HepG2 (cell line): ENCODE results near the gene TOR4A. TPM values are rescaled to one million over a fixed set of nuclear protein-coding genes. Genes with fewer than 3 reads are reported as not detected.
A peak's percentile ranks its signal among the peaks of the same experiment; 100 is the strongest.

Source experiments
- CBFB ChIP-seq: sonication (generic); formaldehyde crosslinking; IDR thresholded peaks from 2 replicates; pipeline ENCODE4 v1.4.0; 2020; ENCODE audit warnings: missing genetic modification reagents
- CEBPB ChIP-seq: IDR thresholded peaks from 2 replicates; pipeline ENCODE4 v1.6.1; 2011; ENCODE audit warnings: low read depth, low read length, improper control_type of control experiment, borderline replicate concordance
- MLX ChIP-seq: IDR thresholded peaks from 2 replicates; pipeline ENCODE4 v1.6.1; 2016
- MXD3 ChIP-seq: IDR thresholded peaks from 2 replicates; pipeline ENCODE4 v1.6.1; 2016; ENCODE audit warnings: mild to moderate bottlenecking, missing biosample characterization, missing genetic modification reagents
- MXD4 ChIP-seq: IDR thresholded peaks from 2 replicates; pipeline ENCODE4 v1.6.1; 2016; ENCODE audit warnings: mild to moderate bottlenecking, missing biosample characterization, missing genetic modification reagents
- RARG ChIP-seq: sonication (generic); formaldehyde crosslinking; IDR thresholded peaks from 2 replicates; pipeline ENCODE4 v1.4.0; 2020; ENCODE audit warnings: low read depth, mild to moderate bottlenecking, missing genetic modification reagents
- ZBTB33 ChIP-seq: sonication (generic); formaldehyde crosslinking; IDR thresholded peaks from 2 replicates; pipeline ENCODE4 v1.4.0; 2020; ENCODE audit warnings: missing genetic modification reagents
- ZNF160 ChIP-seq: sonication (generic); formaldehyde crosslinking; IDR thresholded peaks from 2 replicates; pipeline ENCODE4 v1.8.0; 2022; ENCODE audit warnings: mild to moderate bottlenecking, inconsistent platforms, missing genetic modification reagents
- ZNF20 ChIP-seq: sonication (generic); formaldehyde crosslinking; IDR thresholded peaks from 2 replicates; pipeline ENCODE4 v1.4.0; 2020; ENCODE audit warnings: mild to moderate bottlenecking, moderate library complexity, missing genetic modification reagents
- ZNF296 ChIP-seq: sonication (generic); formaldehyde crosslinking; conservative IDR thresholded peaks from 2 replicates; pipeline ENCODE4 v1.5.0; 2020; ENCODE audit warnings: mild to moderate bottlenecking, missing genetic modification reagents
- ZNF34 ChIP-seq: sonication (generic); formaldehyde crosslinking; IDR thresholded peaks from 2 replicates; pipeline ENCODE4 v1.4.0; 2020; ENCODE audit warnings: mild to moderate bottlenecking, missing genetic modification reagents, borderline replicate concordance
- ZNF354B ChIP-seq: sonication (generic); formaldehyde crosslinking; IDR thresholded peaks from 2 replicates; pipeline ENCODE4 v1.8.0; 2022; ENCODE audit warnings: mild to moderate bottlenecking, missing genetic modification reagents
- ZNF44 ChIP-seq: sonication (generic); formaldehyde crosslinking; IDR thresholded peaks from 2 replicates; pipeline ENCODE4 v1.5.1; 2020; ENCODE audit warnings: mild to moderate bottlenecking, missing genetic modification reagents
- ZNF550 ChIP-seq: sonication (generic); formaldehyde crosslinking; IDR thresholded peaks from 2 replicates; pipeline ENCODE4 v1.4.0; 2020; ENCODE audit warnings: mild to moderate bottlenecking, missing genetic modification reagents, borderline replicate concordance
- ZNF709 ChIP-seq: sonication (generic); formaldehyde crosslinking; IDR thresholded peaks from 2 replicates; pipeline ENCODE4 v1.5.0; 2020; ENCODE audit warnings: mild to moderate bottlenecking, missing genetic modification reagents
- ZNF766 ChIP-seq: sonication (generic); formaldehyde crosslinking; IDR thresholded peaks from 2 replicates; pipeline ENCODE4 v1.5.0; 2020; ENCODE audit warnings: missing genetic modification reagents, borderline replicate concordance
- polyA plus RNA-seq, 8 experiments: library from polyadenylated mRNA; depleted of rRNA in 3 of 8; stranded (reverse) in 7 of 8; unstranded in 1 of 8; fragments of >200 nt; fragmentation: Illumina TruSeq in 4 of 8; extraction: Trizol in 4 of 8; gene quantifications; 2 replicates each; pipeline versions ENCODE4 v1.2.1 to v1.2.3, GENCODE V29; 2011 to 2016; ENCODE audit warnings: low read depth in 4 of 8, missing spikeins in 1 of 8, mixed read lengths in 1 of 8; ENCODE audit not compliant: insufficient read depth in 1 of 8
- total RNA-seq, 5 experiments: library from RNA; depleted of rRNA; stranded (reverse); fragments of >200 nt; fragmentation: Illumina TruSeq; extraction: Trizol; gene quantifications; 2 replicates each; pipeline ENCODE4 v1.2.3, GENCODE V29; 2016; ENCODE audit warnings: low read depth in 1 of 5
- TF ChIP-seq, protein P1 (sequence below): sonication (generic); formaldehyde crosslinking; IDR thresholded peaks from 2 replicates; pipeline ENCODE4 v1.5.1; 2020; ENCODE audit warnings: mild to moderate bottlenecking, missing genetic modification reagents, moderate library complexity
- TF ChIP-seq, protein P2 (sequence below): sonication (generic); formaldehyde crosslinking; IDR thresholded peaks from 2 replicates; pipeline ENCODE4 v1.9.0; 2021; ENCODE audit warnings: missing genetic modification reagents, borderline replicate concordance
- TF ChIP-seq, protein P3 (sequence below): sonication (generic); formaldehyde crosslinking; IDR thresholded peaks from 2 replicates; pipeline ENCODE4 v1.5.0; 2020; ENCODE audit warnings: missing genetic modification reagents

Gene TOR4A
- total and polyA plus RNA-seq, 2 of the 13 experiments (the other 11 are each of a cell fraction or from before 2014, with no cell fraction given) = 11.1 to 14.2 TPM

DNA sequence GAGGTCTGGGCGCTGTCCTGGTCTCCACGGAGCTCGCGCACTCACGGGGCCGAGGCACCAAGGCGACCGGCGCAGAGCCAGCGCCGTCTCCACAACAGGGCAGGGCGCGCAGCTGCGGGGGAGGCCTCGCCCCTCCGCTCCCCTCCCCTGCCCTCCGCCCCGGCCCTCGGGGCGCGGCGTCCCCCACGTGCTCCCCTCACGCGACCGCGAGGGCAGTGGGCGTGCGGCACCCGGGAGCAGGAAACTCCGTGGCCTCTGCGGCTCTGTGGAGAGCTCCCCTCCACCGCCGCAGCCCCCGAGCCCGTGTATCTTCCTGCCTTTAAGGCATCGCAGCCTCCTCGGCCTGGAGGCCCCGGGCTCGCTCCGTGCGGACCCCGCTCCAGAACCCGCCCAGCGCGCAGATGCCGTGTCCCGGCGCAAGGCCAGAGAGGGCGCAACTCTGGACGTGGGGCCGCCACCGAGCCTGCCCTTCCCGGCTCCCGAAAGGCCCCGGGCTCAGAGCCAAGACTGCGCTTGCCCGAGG, 37.1 kb upstream of the TOR4A start (continued):
- TF ChIP-seq, protein P1, sequence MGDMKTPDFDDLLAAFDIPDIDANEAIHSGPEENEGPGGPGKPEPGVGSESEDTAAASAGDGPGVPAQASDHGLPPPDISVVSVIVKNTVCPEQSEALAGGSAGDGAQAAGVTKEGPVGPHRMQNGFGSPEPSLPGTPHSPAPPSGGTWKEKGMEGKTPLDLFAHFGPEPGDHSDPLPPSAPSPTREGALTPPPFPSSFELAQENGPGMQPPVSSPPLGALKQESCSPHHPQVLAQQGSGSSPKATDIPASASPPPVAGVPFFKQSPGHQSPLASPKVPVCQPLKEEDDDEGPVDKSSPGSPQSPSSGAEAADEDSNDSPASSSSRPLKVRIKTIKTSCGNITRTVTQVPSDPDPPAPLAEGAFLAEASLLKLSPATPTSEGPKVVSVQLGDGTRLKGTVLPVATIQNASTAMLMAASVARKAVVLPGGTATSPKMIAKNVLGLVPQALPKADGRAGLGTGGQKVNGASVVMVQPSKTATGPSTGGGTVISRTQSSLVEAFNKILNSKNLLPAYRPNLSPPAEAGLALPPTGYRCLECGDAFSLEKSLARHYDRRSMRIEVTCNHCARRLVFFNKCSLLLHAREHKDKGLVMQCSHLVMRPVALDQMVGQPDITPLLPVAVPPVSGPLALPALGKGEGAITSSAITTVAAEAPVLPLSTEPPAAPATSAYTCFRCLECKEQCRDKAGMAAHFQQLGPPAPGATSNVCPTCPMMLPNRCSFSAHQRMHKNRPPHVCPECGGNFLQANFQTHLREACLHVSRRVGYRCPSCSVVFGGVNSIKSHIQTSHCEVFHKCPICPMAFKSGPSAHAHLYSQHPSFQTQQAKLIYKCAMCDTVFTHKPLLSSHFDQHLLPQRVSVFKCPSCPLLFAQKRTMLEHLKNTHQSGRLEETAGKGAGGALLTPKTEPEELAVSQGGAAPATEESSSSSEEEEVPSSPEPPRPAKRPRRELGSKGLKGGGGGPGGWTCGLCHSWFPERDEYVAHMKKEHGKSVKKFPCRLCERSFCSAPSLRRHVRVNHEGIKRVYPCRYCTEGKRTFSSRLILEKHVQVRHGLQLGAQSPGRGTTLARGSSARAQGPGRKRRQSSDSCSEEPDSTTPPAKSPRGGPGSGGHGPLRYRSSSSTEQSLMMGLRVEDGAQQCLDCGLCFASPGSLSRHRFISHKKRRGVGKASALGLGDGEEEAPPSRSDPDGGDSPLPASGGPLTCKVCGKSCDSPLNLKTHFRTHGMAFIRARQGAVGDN (CRISPR knock-in tag) = peak; percentile 95
- TF ChIP-seq CBFB = peak; percentile 67; the same call in 1 of the 2 replicates
- 0 out of 2 replicates have a peak, but pooled peaks have one; percentile 92 for TF ChIP-seq ZNF550 (CRISPR knock-in tag)
- TF ChIP-seq ZNF709 (CRISPR knock-in tag) = peak; percentile 95
- no peak for TF ChIP-seq ZNF34 (CRISPR knock-in tag)
- TF ChIP-seq ZNF20 = no peak
- TF ChIP-seq, protein P2, sequence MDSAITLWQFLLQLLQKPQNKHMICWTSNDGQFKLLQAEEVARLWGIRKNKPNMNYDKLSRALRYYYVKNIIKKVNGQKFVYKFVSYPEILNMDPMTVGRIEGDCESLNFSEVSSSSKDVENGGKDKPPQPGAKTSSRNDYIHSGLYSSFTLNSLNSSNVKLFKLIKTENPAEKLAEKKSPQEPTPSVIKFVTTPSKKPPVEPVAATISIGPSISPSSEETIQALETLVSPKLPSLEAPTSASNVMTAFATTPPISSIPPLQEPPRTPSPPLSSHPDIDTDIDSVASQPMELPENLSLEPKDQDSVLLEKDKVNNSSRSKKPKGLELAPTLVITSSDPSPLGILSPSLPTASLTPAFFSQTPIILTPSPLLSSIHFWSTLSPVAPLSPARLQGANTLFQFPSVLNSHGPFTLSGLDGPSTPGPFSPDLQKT (CRISPR knock-in tag) = no peak
- TF ChIP-seq ZNF766 = peak; percentile 64; the same call in 1 of the 2 replicates
- TF ChIP-seq ZNF296 = peak; percentile 57; the same call in 1 of the 2 replicates
- TF ChIP-seq MLX (CRISPR knock-in tag) = no peak; the same call in 1 of the 2 replicates
- TF ChIP-seq MXD4 (CRISPR knock-in tag) = peak; percentile 74; the same call in 1 of the 2 replicates
- 0 out of 2 replicates have a peak, but pooled peaks have one; percentile 59 for TF ChIP-seq RARG
- TF ChIP-seq, protein P3, sequence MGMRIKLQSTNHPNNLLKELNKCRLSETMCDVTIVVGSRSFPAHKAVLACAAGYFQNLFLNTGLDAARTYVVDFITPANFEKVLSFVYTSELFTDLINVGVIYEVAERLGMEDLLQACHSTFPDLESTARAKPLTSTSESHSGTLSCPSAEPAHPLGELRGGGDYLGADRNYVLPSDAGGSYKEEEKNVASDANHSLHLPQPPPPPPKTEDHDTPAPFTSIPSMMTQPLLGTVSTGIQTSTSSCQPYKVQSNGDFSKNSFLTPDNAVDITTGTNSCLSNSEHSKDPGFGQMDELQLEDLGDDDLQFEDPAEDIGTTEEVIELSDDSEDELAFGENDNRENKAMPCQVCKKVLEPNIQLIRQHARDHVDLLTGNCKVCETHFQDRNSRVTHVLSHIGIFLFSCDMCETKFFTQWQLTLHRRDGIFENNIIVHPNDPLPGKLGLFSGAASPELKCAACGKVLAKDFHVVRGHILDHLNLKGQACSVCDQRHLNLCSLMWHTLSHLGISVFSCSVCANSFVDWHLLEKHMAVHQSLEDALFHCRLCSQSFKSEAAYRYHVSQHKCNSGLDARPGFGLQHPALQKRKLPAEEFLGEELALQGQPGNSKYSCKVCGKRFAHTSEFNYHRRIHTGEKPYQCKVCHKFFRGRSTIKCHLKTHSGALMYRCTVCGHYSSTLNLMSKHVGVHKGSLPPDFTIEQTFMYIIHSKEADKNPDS (CRISPR knock-in tag) = peak; percentile 89; the same call in 1 of the 2 replicates
- TF ChIP-seq ZNF160 = peak; percentile 83
- TF ChIP-seq ZBTB33 (CRISPR knock-in tag) = no peak; the same call in 1 of the 2 replicates
- TF ChIP-seq MXD3 (CRISPR knock-in tag) = peak; percentile 86
- no peak for TF ChIP-seq CEBPB
- no peak for TF ChIP-seq ZNF354B (CRISPR knock-in tag)
- TF ChIP-seq ZNF44 (CRISPR knock-in tag) = peak; percentile 70; the same call in 1 of the 2 replicates
